Neutrophil (primary cell): ENCODE results near the gene CFAP20.

ENCODE experiments used
- H3K27ac ChIP-seq: fragments of 200-600 bp; sonication (generic); 2 replicates; pipeline ENCODE4 v1.5.1; 2016; ENCODE audit warnings: mild to moderate bottlenecking, moderate library complexity
- H3K27me3 ChIP-seq: fragments of 200-600 bp; sonication (generic); 2 replicates; pipeline ENCODE4 v1.6.0; 2016; ENCODE audit warnings: mild to moderate bottlenecking
- H3K36me3 ChIP-seq: fragments of 200-600 bp; sonication (generic); 2 replicates; pipeline ENCODE4 v1.5.1; 2017
- H3K4me1 ChIP-seq, 2 experiments: fragments of 200-600 bp in 1 of 2; sonication (generic) in 1 of 2; 1 replicate in 1 of 2; 2 replicates in 1 of 2; pipeline versions ENCODE4 v1.5.1 to v1.6.1; 2013 to 2016; ENCODE audit warnings: low read depth in 1 of 2, low read length in 1 of 2, mild to moderate bottlenecking in 1 of 2, moderate library complexity in 1 of 2; ENCODE audit not compliant: control insufficient read depth in 1 of 2, insufficient read depth in 1 of 2
- H3K4me3 ChIP-seq, 2 experiments: fragments of 200-600 bp in 1 of 2; sonication (generic) in 1 of 2; 1 replicate in 1 of 2; 2 replicates in 1 of 2; pipeline ENCODE4 v1.5.1; 2013 to 2016; ENCODE audit warnings: low read depth in 1 of 2, low read length in 1 of 2, mild to moderate bottlenecking in 1 of 2, moderate library complexity in 1 of 2
- H3K9me3 ChIP-seq: fragments of 200-600 bp; sonication (generic); 2 replicates; pipeline ENCODE4 v1.5.1; 2016
- CTCF ChIP-seq: fragments of 200-600 bp; sonication (generic); IDR thresholded peaks from 2 replicates; pipeline ENCODE4 v1.5.1; 2016; ENCODE audit warnings: antibody characterized with exemption

CFAP20 gene

GRCh38 chr16:58105631-58106030 lies 23.6 kb downstream of the CFAP20 start:
- Histone ChIP-seq H3K4me1 (peaks cover 3 to 8% of the 10 kb centered on the region in 2 experiments), H3K36me3 (no peaks in the 10 kb centered on the region), H3K9me3 (no peaks in the 10 kb centered on the region), H3K27ac (no peak overlapping the region), H3K4me3 (no peak overlapping the region), H3K27me3 (no peaks in the 10 kb centered on the region)
- TF ChIP-seq CTCF = no peak

GRCh38 chr16:58102665-58103392 lies 26.4 kb downstream of the CFAP20 start:
- Histone ChIP-seq H3K36me3 (no peaks in the 10 kb centered on the region), H3K4me3 (no peak overlapping the region), H3K27ac (no peak overlapping the region), H3K9me3 (no peaks in the 10 kb centered on the region), H3K4me1 (peaks cover 0 to 5% of the 10 kb centered on the region in 2 experiments), H3K27me3 (no peaks in the 10 kb centered on the region)
- TF ChIP-seq CTCF = no peak

DNA sequence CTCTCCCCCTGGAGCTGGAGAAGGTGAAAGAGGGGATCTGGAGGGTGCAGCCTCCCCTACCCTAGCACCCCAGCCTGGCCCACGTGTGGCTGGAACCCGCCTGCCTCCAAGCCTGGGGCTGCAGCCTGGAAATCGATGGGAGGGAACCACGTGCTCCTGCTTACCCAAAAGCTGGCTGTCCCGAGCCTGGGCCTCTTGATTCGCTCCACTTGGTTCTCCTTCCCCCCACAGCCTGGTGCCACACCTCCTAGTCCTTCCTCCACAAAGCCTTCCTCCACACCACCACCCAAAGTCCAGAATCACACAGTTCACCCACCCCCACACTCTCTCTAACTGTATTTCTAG lies 29.3 kb downstream of the CFAP20 start:
- H3K4me1 ChIP-seq = peaks cover 0 to 3% of the 10 kb centered on the region in 2 experiments
- H3K27me3 ChIP-seq = no peaks in the 10 kb centered on the region
- H3K36me3 ChIP-seq = no peaks in the 10 kb centered on the region
- no peak overlapping the region for H3K4me3 ChIP-seq
- no peaks in the 10 kb centered on the region for H3K9me3 ChIP-seq
- no peak overlapping the region for H3K27ac ChIP-seq
- TF ChIP-seq CTCF = no peak

DNA sequence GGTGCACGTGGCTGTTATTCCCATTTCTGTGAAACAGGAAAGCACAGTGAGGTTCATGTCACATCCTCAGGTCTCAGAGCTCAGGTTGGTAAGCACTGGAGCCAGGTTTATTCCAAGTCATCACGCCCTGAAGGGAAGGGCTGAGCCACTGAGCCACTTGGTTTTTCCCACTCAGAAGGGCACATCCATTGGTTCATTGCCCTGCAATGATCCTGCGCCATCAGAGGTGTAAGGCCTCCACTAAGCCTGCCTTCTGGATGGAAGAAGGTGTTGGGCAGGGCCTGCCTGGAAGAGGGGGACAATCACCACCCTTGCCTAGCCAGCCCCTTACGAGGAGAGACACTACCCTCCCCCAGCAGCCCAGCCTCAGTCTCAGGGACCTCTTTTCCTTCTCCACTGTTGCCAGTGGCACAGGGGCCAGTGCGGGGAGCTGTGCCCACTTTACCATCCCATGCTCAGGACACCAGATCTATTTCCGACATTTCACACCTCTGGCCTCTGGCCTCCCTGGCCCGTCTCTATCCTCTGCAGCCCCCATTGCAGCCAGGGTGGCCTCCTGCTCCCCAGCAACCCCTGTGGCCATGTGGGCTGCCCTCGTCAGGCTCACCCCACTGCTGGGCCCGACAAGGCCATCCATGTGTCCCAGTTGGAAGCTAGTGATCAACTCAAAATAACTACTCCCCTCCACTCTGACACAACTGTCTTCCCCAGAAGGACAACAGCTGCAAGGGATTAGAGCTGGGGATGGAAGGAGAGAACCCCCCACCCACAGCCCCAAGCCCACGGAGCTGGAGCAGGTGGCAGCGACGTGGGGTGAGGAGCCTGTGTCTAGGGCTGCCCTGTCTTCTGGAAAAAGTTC lies 29.9 kb downstream of the CFAP20 start:
- Histone ChIP-seq H3K9me3 (no peaks in the 10 kb centered on the region), H3K4me1 (peaks cover 0 to 3% of the 10 kb centered on the region in 2 experiments), H3K27me3 (no peaks in the 10 kb centered on the region), H3K4me3 (no peak overlapping the region), H3K27ac (no peak overlapping the region), H3K36me3 (no peaks in the 10 kb centered on the region)
- no peak for TF ChIP-seq CTCF

GRCh38 chr16:58098207-58099096 lies 30.7 kb downstream of the CFAP20 start:
- no peaks in the 10 kb centered on the region for H3K36me3 ChIP-seq
- TF ChIP-seq CTCF = no peak
- H3K27me3 ChIP-seq = no peaks in the 10 kb centered on the region
- no peak overlapping the region for H3K27ac ChIP-seq
- no peak overlapping the region for H3K4me3 ChIP-seq
- H3K4me1 ChIP-seq = peaks cover 0 to 3% of the 10 kb centered on the region in 2 experiments
- no peaks in the 10 kb centered on the region for H3K9me3 ChIP-seq
